ENCODE data around the gene WTAP.
"Not testable (repeated sequence)": the region's sequence is repeated elsewhere in the genome, so short reads cannot be mapped to it uniquely, and the experiment has no call there.

The WTAP gene

GRCh38 chr6:159726918-159727716 is at the start of gene WTAP:
TSS of gene WTAP (plus strand) at chr6:159727506. CDS start at chr6:159736266, 8,760 bp downstream.
- DNase-seq = peak; percentile 96

- DNase-seq = no peak
Observed at GRCh38 chr6:159677506-159678165, 49.7 kb upstream of the WTAP start.

- no peak for DNase-seq
Observed at GRCh38 chr6:159678574-159678973, 48.7 kb upstream of the WTAP start.

- no peak for DNase-seq
Observed at GRCh38 chr6:159679091-159680077, 47.9 kb upstream of the WTAP start.

GRCh38 chr6:159680104-159680503 is 47.2 kb upstream of the WTAP start:
- DNase-seq = no peak

- no peak for DNase-seq
Observed at GRCh38 chr6:159681191-159681880, 46.0 kb upstream of the WTAP start.

- DNase-seq = no peak
Observed at GRCh38 chr6:159682295-159682694, 45.0 kb upstream of the WTAP start.

- DNase-seq = no peak
Observed at GRCh38 chr6:159682810-159683209, 44.5 kb upstream of the WTAP start.

GRCh38 chr6:159684013-159684304 is 43.3 kb upstream of the WTAP start:
- no peak for DNase-seq

- no peak for DNase-seq
Observed at GRCh38 chr6:159686040-159686439, 41.3 kb upstream of the WTAP start.

GRCh38 chr6:159686703-159687102 is 40.6 kb upstream of the WTAP start:
- DNase-seq = peak; percentile 2

- no peak for DNase-seq
Observed at GRCh38 chr6:159687341-159687740, 40.0 kb upstream of the WTAP start.

- DNase-seq = no peak
Observed at GRCh38 chr6:159688266-159688905, 38.9 kb upstream of the WTAP start.

GRCh38 chr6:159689001-159689400 is 38.3 kb upstream of the WTAP start:
- no peak for DNase-seq

- DNase-seq = not testable (repeated sequence)
Observed at GRCh38 chr6:159690135-159690534, 37.2 kb upstream of the WTAP start.

- peak; percentile 25 for DNase-seq
Observed at GRCh38 chr6:159691133-159691962, 36.0 kb upstream of the WTAP start.

GRCh38 chr6:159691963-159692287 is 35.4 kb upstream of the WTAP start:
- no peak for DNase-seq

GRCh38 chr6:159692303-159693127 is 34.8 kb upstream of the WTAP start:
- DNase-seq = no peak

GRCh38 chr6:159693128-159693893 is 34.0 kb upstream of the WTAP start, which contains the start of gene SOD2:
TSS of gene SOD2 (minus strand) at chr6:159693241. CDS start at chr6:159693167, 74 bp downstream.
- peak; percentile 82 for DNase-seq
